Middle frontal gyrus (tissue), 1 donor: Measurements from ENCODE around the gene ABHD12.
"Not testable (repeated sequence)": the region's sequence is repeated elsewhere in the genome, so short reads cannot be mapped to it uniquely, and the experiment has no call there.

Source experiments
- DNase-seq: peaks from one replicate; pipeline ENCODE4 v3.0.0-alpha.2; 2015; ENCODE audit warnings: low spot score; ENCODE audit errors: extremely low spot score

ABHD12 gene

DNA sequence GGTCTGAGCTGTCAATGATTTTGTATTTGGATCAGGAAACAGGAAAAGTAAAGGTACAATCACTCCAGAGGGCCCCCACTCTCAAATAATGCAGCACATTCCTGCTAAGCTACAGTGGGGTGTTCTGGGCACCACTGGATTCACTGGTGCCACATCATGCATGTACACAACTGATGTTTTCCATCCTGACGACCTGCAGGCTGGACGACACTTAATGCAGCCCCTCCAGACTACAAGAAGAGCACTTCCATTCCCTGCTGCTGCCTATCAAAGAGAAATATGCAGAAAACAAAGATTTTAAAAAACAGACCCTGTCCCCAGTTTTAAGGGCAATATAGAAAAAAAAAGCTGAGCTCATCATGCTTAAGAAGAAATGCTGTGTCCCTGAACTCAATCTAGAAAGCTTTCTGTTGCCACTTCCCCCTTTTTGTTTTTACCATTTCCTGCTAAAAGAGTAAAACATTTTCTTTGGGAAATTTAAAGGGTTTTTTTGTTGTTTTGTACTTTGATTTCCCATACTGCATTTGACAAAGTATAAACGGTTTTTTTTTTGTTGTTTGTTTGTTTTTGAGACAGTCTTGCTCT, 35.5 kb downstream of the ABHD12 start:
- DNase-seq, result no peak

DNA sequence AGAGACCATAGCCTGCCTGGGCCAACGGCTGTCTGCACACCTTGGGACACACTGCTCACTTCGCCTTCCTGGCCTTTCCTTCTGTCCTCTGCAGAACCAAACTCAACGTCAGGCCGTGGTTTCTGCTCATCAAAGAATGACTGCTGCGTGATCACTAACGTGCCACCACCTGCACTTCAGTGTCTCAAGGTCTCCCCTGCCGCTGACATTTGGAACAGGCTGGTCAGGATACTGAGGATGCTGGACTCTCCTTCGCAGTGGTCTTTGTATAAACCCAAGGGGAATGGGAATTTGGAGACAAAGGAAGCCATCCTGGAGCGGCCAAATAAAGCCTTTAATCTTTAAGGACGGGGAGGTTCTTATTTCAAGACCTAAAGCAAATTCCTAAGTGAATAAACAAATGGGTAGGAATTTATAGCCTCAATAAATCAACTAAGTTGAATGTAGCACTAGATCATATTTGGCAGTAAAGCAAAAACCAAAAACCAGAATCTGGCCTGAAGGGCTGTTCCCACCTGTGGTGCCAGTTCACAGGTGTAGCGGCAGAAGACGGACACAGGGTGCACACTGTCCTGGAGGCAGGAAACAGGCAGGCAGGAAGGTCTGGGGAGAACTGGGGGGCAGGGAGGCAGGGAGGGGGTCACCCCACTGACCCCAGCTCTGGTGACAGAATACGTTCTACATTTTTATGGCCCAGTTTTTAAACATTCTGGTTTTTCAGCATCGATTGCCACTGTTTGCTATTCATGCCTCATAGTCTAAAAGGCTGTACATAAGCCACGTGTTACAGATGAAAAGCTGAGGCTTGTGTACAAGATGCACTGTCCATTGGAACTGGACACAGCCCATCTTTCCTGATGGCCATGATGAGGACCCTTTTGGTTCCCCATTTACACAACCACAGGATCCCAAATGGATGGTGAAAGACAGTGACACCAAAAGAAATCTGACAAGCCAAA, 36.6 kb downstream of the ABHD12 start:
- DNase-seq, result no peak

DNA sequence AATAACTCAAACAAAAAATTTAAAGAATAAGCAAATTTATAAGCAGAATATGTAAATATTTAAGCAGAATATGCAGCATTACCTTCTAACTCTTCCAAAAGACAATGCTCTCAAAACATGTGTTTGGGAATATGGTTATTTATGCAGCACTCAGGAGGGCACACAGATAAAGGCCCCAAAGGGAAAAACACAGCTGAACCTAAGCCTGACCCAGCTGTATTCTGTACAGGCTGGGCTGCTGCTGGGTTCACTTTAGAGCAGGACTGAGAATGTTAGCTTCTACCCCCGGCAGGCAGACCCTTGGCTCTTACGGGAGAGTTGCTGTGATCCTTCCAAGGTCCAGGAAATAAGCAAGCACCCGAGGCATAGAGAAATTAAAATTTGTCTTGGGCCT, 37.3 kb downstream of the ABHD12 start:
- DNase-seq, result no peak

DNA sequence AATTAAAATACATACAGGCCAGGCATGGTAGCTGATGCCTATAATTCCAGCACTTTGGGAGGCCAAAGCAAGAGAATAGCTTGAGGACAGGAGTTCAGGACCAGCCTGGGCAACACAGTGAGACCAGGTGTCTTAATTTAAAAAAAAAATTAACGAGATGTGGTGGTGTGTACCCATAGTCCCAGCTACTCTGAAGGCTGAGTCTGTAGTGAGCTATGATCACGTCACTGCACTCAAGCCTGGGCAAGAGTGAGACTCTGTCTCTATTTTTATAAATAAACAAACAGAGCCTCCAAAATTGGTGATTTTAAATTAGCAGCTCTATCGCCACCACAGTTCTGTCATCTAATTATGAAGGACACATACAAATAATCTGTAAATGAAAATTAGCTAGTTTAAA, 37.9 kb downstream of the ABHD12 start:
- no peak for DNase-seq

DNA sequence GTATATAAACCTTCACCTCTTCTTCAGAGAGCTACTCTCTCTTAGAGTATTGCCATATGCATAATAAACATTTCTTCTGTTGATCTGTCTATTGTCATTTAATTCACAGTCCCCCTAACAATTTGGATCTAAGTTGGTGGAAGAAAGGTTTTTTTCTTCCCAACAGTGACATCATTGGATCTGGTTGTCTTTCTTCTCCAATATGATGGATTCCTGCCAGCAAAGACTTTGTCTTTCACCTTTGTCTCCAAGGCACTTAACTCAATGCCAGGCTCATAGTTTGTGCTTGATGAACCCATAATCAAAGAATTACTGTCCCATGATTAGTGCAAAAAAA, 39.6 kb downstream of the ABHD12 start:
- DNase-seq, result no peak

DNA sequence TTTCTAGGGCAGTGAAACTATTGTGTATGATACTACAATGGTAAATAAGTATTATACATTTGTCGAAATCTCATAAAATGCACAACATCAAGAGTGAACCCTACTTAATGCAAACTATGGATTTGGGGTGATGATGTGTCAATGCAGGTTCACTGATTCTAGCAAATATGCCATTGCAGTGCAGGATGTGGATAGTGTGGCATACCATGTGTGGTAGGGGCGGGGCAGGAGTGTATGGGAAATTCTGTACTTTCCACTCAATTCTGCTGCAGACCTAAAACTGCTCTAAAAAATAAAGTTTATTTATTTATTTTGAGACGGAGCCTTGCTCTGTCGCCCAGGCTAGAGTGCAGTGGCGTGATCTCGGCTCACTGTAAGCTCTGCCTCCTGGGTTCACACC, 44.3 kb downstream of the ABHD12 start:
- no peak for DNase-seq

DNA sequence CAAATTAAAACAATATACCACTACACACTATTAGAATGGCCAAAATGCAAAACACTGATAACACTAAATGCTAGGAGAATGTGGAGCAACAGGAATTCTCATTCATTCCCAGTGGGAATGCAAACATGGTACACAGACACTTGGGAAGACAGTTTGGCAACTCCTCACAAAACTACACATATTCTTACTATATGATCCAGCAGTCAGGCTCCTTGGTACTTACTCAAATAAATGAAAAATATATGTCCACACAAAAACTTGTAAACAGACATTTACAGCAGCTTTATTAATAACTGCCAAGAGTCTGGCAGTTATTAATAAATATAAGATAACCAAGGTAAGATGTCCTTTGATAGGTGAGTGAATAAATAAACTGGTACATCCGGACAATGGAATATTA, 44.9 kb downstream of the ABHD12 start:
- no peak for DNase-seq

DNA sequence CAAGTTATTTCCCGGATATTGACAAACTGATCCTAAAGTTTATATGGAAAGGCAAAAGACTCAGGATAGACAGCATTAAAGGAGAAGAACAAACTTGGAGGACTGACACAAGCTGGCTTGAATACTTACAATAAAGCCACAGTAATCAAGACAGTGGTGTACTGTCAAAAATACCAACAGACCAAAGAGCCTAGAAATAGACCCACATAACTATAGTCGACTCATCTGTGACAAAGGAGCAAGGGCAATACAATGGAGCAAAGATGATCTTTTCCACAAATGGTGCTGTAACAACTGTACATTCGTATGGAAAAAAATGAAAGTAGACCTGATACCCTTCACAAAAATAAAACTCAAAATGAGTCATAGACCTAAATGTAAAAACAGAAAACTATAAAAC, 46.0 kb downstream of the ABHD12 start:
- DNase-seq, result no peak

DNA sequence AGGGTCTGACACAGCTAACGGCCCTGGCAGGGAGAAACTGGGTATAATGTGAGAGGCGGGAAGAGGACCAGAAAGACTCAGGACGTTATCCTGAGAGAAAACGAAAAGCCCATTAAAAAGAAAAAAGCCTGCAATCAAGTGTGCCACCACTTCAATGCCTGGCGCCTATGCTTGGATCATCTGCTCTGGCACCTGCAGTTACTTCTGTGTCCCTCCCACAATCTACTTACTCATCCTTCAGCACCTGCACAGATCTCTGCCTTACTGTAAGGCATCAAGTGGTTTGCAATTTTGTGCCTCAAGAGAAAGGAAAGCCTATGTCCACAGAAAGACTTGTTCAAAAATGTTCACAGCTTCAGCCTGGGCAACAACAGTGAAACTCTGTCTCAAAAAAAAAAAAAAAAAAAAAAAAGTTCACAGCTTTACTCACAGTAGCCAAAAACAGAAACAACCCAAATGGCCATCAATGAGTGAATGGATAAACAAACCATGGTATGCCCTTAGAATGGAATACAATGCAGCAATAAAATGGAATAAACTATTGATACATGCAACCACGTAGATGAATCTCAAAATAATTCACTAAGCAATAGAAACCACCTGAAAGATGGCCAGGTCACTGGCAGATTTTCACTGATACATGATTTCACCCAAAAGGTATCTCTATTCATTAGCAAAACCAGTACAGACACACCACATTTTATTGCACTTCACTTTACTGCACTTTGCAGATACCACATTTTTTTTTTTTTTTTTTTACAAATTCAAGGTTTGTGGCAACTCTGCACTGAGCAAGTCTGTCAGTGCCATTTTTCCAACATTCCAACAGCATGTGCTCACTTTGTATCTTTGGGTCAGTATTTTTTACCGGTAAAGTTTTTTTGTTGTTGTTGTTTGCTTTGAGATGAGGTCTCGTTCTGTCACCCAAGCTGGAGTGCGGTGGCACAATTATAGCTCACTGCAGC, 48.6 kb downstream of the ABHD12 start:
- DNase-seq, result no peak

DNA sequence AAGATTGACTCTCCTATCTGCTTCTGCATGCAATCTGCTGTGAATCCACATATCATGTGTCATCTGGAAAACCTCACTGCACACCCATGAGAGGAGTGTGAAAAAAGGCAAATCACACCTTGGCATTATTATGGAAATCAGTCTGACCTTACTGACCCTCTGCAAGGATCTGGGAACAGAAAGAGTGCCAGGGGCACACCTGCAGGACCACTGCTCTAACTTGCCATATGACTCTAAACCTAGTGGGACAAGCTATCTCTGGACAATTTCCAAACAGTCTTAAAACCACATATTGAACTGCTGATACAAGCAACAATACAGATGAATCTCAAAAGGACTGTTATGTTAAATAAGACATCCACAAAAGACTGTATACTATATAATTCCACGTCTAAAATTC, 50.3 kb downstream of the ABHD12 start:
- DNase-seq, result no peak

DNA sequence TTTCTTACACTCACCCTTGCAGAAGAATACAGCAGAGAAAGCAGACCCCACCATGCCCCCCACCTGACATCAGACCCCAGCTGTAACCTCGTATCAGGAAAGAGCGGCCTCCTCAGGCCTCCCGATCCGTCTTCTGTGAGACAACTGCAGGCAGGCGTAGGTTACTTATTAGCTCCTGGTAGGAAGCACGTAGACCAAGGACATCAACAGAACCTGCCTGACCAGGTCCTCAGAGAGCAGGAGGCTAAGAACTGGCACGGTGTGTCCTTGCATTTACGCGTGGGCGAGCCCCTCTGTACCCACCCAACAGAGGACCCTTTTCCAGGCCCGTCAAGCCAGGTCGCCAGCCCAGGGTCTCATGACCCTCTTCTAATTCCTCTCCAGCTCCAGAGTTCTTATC, 51.0 kb downstream of the ABHD12 start:
- DNase-seq, result no peak

DNA sequence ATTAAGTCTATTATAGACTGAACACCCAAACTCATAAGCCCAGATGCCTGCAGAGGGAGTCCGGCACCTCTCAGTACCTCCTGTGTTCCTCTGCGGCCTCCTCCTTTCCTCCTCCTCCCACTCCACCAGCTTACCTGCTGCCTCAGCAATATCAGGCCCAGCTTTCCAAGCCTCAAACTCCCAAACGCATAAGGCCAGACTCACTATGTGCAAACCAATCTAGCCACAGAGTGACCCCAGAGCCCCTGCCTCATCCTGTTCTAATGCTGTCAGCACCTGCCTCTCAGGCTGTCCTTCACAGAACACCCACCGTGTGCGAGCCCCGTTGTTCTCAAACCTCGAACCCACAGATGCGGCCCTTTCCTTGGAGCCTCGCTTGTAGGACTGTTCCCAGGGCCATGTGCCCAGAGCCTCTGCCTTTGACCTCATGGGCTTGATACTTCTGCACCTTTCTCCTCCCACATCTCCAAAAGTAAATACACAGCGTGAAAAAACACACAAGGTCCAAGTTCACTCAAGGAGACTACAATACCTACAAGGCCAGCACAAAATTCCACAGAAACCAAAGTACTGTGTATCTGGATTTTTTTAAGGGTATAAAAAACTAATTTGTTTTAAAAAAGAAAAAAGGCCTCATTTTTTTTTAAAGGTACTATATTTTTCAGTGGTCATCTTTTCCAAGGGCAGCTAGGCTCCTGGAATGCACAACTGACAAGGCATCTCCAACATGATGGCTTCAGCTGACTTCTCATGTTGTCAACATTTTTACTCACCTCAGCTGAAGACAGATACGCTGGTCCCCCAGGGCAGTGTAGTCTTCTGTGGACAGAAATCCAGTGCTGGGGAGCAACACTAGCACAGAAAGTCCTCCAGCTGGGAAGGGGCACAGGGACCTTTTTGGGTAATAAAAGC, 52.3 kb downstream of the ABHD12 start:
- no peak for DNase-seq

DNA sequence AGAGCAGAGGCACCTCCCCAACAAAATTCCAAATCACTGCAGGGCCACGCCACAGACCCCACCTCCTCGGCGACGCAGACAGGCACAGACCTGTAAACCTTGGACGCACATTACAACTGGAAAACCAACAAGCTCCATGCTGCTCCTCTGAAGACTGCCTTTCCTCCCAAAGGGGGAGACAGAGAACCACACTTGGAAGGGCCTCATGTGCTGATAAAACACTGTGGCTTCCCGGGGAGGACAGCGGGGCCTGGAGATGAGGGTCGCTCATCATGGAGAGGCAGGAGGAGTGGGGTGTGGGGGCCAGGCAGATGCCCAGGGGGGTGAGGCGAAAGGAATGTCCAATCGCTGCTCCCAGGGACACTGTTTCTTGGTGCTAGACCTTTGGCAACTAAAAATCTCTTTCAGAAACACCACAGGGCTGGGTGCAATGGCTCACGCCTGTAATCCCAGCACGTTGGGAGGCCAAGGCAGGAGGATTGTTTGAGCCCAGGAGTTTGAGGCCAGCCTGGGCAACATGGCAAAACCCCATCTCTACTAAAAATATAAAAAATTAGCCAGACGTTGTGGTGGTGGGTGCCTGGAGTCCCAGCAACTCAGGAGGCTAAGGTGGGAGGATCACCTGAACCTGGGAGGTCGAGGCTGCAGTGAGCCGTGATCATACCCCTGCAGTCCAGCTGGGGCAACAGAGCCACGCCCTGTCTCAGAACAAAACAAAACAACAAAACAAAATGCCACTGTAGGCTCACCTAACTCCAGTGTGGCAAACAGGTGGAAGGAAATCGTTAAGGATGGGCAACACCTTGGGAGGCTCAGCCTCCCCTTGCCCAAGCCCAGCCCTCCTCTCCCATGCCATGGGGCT, 53.8 kb downstream of the ABHD12 start:
- DNase-seq, result no peak

DNA sequence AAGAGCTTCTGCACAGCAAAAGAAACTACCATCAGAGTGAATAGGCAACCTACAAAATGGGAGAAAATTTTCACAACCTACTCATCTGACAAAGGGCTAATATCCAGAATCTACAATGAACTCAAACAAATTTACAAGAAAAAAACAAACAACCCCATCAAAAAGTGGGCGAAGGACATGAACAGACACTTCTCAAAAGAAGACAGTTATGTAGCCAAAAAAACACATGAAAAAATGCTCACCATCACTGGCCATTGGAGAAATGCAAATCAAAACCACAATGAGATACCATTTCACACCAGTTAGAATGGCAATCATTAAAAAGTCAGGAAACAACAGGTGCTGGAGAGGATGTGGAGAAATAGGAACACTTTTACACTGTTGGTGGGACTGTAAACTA, 55.7 kb downstream of the ABHD12 start:
- not testable (repeated sequence) for DNase-seq

DNA sequence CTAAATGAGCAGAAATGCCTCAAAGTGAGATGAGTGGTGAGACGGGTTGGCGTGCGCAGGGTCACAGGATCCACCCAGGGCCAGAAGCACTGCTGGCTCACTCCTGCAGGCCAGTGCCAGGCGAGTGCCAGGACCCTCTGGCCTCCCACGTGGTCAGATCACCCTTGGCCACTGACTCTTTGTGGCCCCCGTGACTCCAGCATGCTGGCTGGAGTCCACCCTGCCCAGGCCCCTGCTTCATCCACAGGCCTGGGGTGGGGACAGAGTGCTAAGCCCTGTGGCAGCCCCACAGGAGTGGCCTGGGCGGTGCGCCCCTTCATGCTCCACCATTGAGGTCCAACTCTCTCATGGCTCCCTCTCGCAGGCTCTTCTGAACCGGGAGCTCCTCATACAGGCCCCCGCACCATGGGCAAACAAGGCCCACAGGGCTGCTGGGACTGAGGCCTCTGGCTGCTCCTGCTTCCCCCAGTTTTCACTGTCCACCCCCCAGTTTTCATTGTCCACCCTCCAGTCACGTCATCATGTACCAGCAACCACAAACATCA, 61.6 kb downstream of the ABHD12 start:
- no peak for DNase-seq

DNA sequence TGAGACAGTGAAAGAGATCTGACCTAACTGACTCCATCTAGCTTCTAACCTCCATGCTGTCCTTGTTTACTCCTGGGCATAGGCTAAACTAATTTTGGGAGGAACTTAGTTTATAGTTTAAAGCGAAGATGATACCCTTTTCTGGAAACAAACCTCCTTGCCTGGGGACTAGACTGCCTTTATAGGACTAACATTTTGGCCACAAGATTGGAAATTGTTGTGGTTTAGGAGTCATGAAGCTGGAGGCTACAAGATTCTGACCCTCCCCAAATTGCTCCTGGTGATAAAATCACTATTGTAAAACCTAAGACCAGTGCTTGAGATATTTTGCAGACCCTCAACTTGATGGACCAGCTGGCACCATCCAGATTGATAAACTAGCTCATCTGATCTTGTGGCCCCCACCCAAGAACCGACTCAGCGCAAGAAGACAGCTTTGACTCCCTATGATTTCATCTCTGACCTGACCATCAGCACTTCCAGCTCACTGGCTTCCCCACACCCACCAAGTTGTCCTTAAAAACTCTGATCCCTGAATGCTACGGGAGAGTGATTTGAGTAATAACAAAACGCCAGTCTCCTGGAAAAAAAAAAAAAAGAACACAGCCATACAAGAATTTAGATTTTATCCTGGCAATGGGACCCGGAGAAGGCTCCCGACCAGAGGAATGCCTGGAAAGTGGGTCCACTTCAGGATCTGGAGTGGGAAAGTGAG, 63.0 kb downstream of the ABHD12 start:
- DNase-seq, result no peak

DNA sequence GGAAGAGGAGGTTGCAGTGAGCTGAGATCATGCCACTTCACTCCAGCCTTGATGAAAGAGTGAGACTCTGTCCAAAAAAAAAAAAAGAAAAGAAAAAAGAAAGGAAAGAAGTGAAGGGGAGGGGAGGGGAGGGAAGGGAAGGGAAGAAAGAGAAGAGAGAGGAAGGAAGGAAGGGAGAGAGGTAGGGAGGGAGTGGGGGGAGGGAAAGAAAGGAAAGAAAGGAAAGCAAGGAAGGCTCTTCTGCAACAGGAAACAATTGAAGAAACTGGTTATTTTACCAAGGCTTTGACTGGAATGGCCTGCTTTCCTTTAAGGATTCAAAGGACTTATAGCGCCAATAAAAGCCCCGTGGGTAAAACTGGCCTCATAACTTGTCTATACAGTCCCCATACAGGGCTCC, 64.6 kb downstream of the ABHD12 start:
- DNase-seq, result no peak

DNA sequence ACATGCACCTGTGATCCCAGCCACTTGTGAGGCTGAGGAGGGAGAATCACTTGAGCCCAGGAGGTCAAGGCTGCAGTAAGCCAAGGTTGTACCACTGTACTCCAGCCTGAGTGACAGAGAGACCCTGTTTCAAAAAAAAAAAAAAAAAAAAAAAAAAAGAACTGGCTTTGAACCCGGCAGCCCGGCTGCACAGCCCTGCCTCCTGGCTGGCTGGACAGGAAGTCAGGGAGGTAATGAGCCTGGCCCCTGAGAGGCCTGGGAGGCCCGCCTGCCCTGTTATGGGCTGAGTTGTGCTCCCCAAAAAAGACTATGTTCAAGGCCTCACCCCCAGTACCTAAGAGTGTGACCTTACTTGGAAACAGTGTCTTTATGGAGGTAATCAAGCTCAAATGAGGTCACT, 65.6 kb downstream of the ABHD12 start:
- no peak for DNase-seq

DNA sequence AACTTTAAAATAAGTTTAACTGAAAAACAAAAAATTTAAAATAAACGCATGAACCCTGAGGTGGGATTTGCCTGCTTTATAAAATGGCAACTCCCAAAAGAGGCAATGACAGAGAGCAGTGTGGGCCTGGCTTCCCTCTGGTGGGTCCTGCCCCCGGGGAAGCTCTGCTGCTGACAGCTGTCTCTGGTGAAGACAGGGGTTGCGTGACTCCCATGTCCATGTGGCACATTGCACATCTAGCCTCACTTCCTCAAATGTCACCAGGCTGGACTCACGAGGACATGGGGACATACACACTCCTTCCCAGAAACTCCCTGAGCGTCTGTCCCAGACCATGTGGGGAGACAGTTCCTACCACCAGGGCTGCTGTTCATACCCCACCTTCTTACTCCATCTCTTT, 66.2 kb downstream of the ABHD12 start:
- no peak for DNase-seq
